Activated T-cell treated with anti-CD3 and anti-CD28 coated beads, Interleukin-2, amount 50 U/mL, for 4 hours (primary cell): ENCODE data around the gene ANAPC2. TPM values are rescaled to one million over a fixed set of nuclear protein-coding genes. Genes with fewer than 3 reads are reported as not detected.
"Not testable (repeated sequence)": the region's sequence is repeated elsewhere in the genome, so short reads cannot be mapped to it uniquely, and the experiment has no call there.

Experiments used
- ATAC-seq, 2 donors: fragments of 200-7000 bp; cut with Tn5 transposase; one replicate each; pipeline ENCODE4 v1.10.0; 2021
- DNase-seq: peaks from one replicate; pipeline ENCODE4 v3.0.0-alpha.2; 2020
- H3K27me3 Mint-ChIP-seq: one replicate; pipeline ENCODE4 v1.8.0; 2021; ENCODE audit warnings: low read depth, mixed read lengths
- H3K36me3 Mint-ChIP-seq: one replicate; pipeline ENCODE4 v1.8.0; 2022; ENCODE audit warnings: mixed read lengths; ENCODE audit not compliant: insufficient read depth
- H3K4me1 Mint-ChIP-seq: one replicate; pipeline ENCODE4 v1.8.0; 2021; ENCODE audit warnings: low read depth, mixed read lengths
- H3K4me3 Mint-ChIP-seq: one replicate; pipeline ENCODE4 v1.8.0; 2021; ENCODE audit warnings: mild to moderate bottlenecking, moderate library complexity, mixed read lengths
- H3K9me3 Mint-ChIP-seq: one replicate; pipeline ENCODE4 v1.8.0; 2021; ENCODE audit warnings: mixed read lengths
- total RNA-seq, 3 donors: library from RNA; stranded (reverse); gene quantifications; one replicate each; pipeline ENCODE4 v1.2.1, GENCODE V29; 2021

ANAPC2 gene
- total RNA-seq, 3 donors from 2014 or later, result 71.9 to 86.3 (median 73.3) TPM

- Mint-ChIP-seq H3K27me3 (peaks cover 77% of the 10 kb centered on the region), H3K4me3 (no peak within 1 kb of the TSS), H3K4me1 (no peaks in the 10 kb centered on the region), H3K36me3 (no peaks in the 10 kb centered on the region), H3K9me3 (no peaks in the 10 kb centered on the region)
- ATAC-seq, result peak; percentile 67 to 73
- DNase-seq, result no peak
Observed at GRCh38 chr9:137138722-137139467, 49.5 kb downstream of the ANAPC2 start, which contains the start of gene GRIN1. GRIN1 (plus strand) TSS chr9:137139154; CDS start chr9:137139487, 333 bp downstream.

- Mint-ChIP-seq H3K9me3 (no peaks in the 10 kb centered on the region), H3K4me3 (no peak overlapping the region), H3K36me3 (no peaks in the 10 kb centered on the region), H3K4me1 (no peaks in the 10 kb centered on the region), H3K27me3 (peaks cover 77% of the 10 kb centered on the region)
- ATAC-seq (no peak), DNase-seq (no peak)
Observed at GRCh38 chr9:137138058-137138721, 50.2 kb downstream of the ANAPC2 start.

- no peaks in the 10 kb centered on the region for H3K9me3 Mint-ChIP-seq
- peaks cover 68% of the 10 kb centered on the region for H3K27me3 Mint-ChIP-seq
- no peaks in the 10 kb centered on the region for H3K4me1 Mint-ChIP-seq
- no peak overlapping the region for H3K4me3 Mint-ChIP-seq
- ATAC-seq (no peak), DNase-seq (no peak)
- no peaks in the 10 kb centered on the region for H3K36me3 Mint-ChIP-seq
Observed at GRCh38 chr9:137136881-137137607, 51.3 kb downstream of the ANAPC2 start.

- Mint-ChIP-seq H3K27me3 (peaks cover 61% of the 10 kb centered on the region), H3K36me3 (no peaks in the 10 kb centered on the region), H3K4me3 (no peak overlapping the region), H3K4me1 (no peaks in the 10 kb centered on the region), H3K9me3 (no peaks in the 10 kb centered on the region)
- no peak for DNase-seq
- ATAC-seq, result no peak
Observed at GRCh38 chr9:137136261-137136880, 52.0 kb downstream of the ANAPC2 start.

GRCh38 chr9:137135154-137135553, 53.2 kb downstream of the ANAPC2 start:
- ATAC-seq, DNase-seq: not testable (repeated sequence)

GRCh38 chr9:137134191-137134590, 54.2 kb downstream of the ANAPC2 start:
- Mint-ChIP-seq H3K36me3 (no peaks in the 10 kb centered on the region), H3K27me3 (peaks cover 42% of the 10 kb centered on the region), H3K4me3 (no peak overlapping the region), H3K4me1 (peaks cover 2% of the 10 kb centered on the region), H3K9me3 (no peaks in the 10 kb centered on the region)
- DNase-seq, result no peak
- ATAC-seq, result no peak

More at GRCh38 chr9:137135154-137135553, 53.2 kb downstream of the ANAPC2 start:
- not testable (repeated sequence) for H3K36me3 Mint-ChIP-seq, H3K4me1 Mint-ChIP-seq, H3K4me3 Mint-ChIP-seq, H3K9me3 Mint-ChIP-seq
- peaks cover 50% of the 10 kb centered on the region for H3K27me3 Mint-ChIP-seq

GRCh38 chr9:137130176-137130755, 58.1 kb downstream of the ANAPC2 start:
- no peak for DNase-seq
- peak; percentile 2 for ATAC-seq
- no peaks in the 10 kb centered on the region for H3K9me3 Mint-ChIP-seq
- peak overlapping the region; percentile 76 for H3K4me3 Mint-ChIP-seq
- peaks cover 15% of the 10 kb centered on the region for H3K27me3 Mint-ChIP-seq
- H3K4me1 Mint-ChIP-seq, result peaks cover 27% of the 10 kb centered on the region
- peaks cover 2% of the 10 kb centered on the region for H3K36me3 Mint-ChIP-seq

GRCh38 chr9:137129456-137130175, 58.7 kb downstream of the ANAPC2 start:
- H3K4me1 Mint-ChIP-seq, result peaks cover 27% of the 10 kb centered on the region
- peak overlapping the region; percentile 92 for H3K4me3 Mint-ChIP-seq
- H3K27me3 Mint-ChIP-seq, result peaks cover 13% of the 10 kb centered on the region
- DNase-seq (peak; percentile 84), ATAC-seq (peak; percentile 97 to 98)
- H3K9me3 Mint-ChIP-seq, result no peaks in the 10 kb centered on the region
- H3K36me3 Mint-ChIP-seq, result peaks cover 2% of the 10 kb centered on the region

GRCh38 chr9:137128862-137129455, 59.4 kb downstream of the ANAPC2 start:
- DNase-seq, result no peak
- H3K36me3 Mint-ChIP-seq, result peaks cover 2% of the 10 kb centered on the region
- peaks cover 6% of the 10 kb centered on the region for H3K27me3 Mint-ChIP-seq
- no peaks in the 10 kb centered on the region for H3K9me3 Mint-ChIP-seq
- ATAC-seq, result peak; percentile 2 to 4
- peak overlapping the region; percentile 92 for H3K4me3 Mint-ChIP-seq
- H3K4me1 Mint-ChIP-seq, result peaks cover 27% of the 10 kb centered on the region

- H3K4me3 Mint-ChIP-seq, result peak overlapping the region; percentile 92
- H3K36me3 Mint-ChIP-seq, result peaks cover 2% of the 10 kb centered on the region
- peaks cover 3% of the 10 kb centered on the region for H3K27me3 Mint-ChIP-seq
- H3K4me1 Mint-ChIP-seq, result peaks cover 27% of the 10 kb centered on the region
- ATAC-seq (no peak), DNase-seq (no peak)
- no peaks in the 10 kb centered on the region for H3K9me3 Mint-ChIP-seq
Observed at GRCh38 chr9:137128158-137128861, 60.0 kb downstream of the ANAPC2 start.

GRCh38 chr9:137127301-137128157, 60.8 kb downstream of the ANAPC2 start:
- Mint-ChIP-seq H3K4me1 (peaks cover 29% of the 10 kb centered on the region), H3K36me3 (peaks cover 2% of the 10 kb centered on the region), H3K27me3 (no peaks in the 10 kb centered on the region), H3K4me3 (peak overlapping the region; percentile 92), H3K9me3 (no peaks in the 10 kb centered on the region)
- DNase-seq, result no peak
- no peak for ATAC-seq

GRCh38 chr9:137126786-137127185, 61.6 kb downstream of the ANAPC2 start:
- no peaks in the 10 kb centered on the region for H3K9me3 Mint-ChIP-seq

More at GRCh38 chr9:137126786-137127185, 61.6 kb downstream of the ANAPC2 start:
- peaks cover 35% of the 10 kb centered on the region for H3K4me1 Mint-ChIP-seq
- ATAC-seq, result no peak
- H3K27me3 Mint-ChIP-seq, result no peaks in the 10 kb centered on the region
- H3K36me3 Mint-ChIP-seq, result peaks cover 2% of the 10 kb centered on the region
- peak overlapping the region; percentile 92 for H3K4me3 Mint-ChIP-seq
- DNase-seq, result no peak
